Ammon's horn (tissue), 1 donor: ENCODE data around the gene ALPG.
"Not testable (repeated sequence)": the region's sequence is repeated elsewhere in the genome, so short reads cannot be mapped to it uniquely, and the experiment has no call there.

Source experiments
- DNase-seq: peaks from one replicate; pipeline ENCODE4 v3.0.0-alpha.2; 2016; ENCODE audit warnings: low spot score

The ALPG gene

DNA sequence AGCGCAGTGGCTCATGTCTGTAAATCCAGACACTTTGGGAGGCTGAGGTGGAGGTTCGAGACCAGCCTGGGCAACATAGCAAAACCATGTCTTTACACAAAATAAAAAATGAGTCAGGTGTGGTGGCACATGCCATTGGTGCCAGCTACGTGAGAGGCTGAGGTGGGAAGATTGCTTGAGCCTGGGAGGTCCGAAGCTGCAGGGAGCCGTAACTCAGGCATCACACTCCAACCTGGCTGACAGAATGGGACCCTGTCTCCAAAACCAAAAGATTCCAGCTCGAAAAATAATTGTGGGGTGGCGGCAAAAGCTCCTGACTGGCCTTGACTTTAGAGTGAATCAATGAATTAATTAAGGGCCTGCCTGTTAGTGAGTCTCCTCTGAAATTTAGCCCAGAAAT, 29.3 kb upstream of the ALPG start:
- no peak for DNase-seq

DNA sequence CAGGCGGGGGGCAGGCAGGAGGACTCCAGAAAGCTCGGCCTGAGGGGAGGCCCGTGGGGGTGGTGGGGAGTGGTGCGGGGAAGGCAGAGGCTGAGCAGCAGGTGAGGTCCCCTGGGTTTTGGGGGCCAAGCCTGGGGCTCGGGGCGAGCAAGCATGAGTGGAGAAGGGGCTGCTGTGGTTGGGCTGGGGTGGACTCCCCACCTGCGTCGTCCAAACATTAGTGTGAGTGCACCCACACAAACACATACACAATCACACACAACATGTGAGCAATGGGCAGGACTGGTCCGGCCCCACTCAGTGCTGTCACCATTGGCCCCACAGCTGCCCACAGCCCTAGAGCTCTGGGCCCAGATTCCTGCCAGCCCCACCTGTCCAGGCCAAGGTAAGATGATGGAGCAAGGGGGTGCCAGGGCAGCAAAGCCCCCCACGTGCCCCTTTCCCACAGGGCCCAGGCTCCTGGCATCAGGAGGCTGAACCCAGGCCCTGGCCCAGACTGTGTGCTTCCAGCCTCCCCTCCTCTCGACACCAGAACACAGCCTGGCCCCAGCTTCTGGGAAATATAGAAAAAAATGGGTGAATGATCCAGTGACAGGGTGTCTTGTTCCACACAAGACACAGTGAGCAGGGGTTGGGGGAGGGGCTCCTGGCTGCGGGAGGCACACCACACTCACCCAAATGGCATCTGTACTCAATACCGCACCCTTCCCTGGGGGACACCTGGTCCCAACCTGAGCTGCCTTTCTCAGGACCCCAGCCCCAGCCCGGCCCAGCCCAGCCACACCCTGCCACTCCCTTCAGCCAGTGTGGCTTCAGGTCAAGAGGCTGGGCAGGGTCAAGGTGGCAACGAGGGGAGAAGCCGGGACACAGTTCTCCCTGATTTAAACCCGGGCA, 28.6 kb upstream of the ALPG start:
- no peak for DNase-seq

DNA sequence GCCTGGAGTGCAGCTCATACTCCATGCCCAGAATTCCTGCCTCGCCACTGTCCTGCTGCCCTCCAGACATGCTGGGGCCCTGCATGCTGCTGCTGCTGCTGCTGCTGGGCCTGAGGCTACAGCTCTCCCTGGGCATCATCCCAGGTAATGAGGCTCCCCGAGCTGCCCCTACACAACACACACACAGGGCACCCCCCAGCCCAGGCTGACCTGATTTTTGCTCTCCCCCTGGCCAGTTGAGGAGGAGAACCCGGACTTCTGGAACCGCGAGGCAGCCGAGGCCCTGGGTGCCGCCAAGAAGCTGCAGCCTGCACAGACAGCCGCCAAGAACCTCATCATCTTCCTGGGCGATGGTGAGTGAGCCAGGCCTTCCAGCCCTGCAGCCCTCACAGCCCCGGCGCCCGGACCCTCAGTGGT, 27.9 kb upstream of the ALPG start, which contains the start of gene ALPP:
Gene ALPP (plus strand): TSS at position 17 of the 417 bp plus-strand sequence. CDS start 52 bp downstream, at position 69.
- not testable (repeated sequence) for DNase-seq

DNA sequence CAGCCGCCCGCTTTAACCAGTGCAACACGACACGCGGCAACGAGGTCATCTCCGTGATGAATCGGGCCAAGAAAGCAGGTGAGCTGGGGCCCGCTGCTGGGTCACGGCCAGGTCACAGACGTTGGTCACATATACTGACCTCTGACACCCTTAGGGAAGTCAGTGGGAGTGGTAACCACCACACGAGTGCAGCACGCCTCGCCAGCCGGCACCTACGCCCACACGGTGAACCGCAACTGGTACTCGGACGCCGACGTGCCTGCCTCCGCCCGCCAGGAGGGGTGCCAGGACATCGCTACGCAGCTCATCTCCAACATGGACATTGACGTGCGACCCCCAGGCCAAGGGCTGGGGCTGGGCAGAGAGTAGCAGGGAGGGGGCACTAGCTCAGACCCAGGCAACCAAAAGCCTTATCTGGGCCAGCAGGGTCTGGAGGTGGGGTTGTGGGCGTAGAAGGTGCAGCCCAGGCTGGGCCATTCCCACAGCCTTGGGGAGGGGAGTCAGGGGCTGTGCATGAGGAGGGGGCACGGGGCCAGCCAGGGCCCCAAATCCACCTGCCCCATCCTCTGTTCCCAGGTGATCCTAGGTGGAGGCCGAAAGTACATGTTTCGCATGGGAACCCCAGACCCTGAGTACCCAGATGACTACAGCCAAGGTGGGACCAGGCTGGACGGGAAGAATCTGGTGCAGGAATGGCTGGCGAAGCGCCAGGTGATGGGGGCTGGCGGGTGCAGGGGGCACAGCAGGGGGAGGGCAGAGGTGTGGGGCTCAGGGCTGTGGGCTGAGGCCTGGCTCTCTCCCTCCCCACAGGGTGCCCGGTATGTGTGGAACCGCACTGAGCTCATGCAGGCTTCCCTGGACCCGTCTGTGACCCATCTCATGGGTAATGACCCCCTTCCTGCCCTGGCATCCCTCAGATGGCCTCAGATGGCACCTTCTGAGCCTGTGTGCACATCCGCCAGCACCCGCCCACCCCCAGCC, 26.7 kb upstream of the ALPG start:
- DNase-seq: not testable (repeated sequence)

DNA sequence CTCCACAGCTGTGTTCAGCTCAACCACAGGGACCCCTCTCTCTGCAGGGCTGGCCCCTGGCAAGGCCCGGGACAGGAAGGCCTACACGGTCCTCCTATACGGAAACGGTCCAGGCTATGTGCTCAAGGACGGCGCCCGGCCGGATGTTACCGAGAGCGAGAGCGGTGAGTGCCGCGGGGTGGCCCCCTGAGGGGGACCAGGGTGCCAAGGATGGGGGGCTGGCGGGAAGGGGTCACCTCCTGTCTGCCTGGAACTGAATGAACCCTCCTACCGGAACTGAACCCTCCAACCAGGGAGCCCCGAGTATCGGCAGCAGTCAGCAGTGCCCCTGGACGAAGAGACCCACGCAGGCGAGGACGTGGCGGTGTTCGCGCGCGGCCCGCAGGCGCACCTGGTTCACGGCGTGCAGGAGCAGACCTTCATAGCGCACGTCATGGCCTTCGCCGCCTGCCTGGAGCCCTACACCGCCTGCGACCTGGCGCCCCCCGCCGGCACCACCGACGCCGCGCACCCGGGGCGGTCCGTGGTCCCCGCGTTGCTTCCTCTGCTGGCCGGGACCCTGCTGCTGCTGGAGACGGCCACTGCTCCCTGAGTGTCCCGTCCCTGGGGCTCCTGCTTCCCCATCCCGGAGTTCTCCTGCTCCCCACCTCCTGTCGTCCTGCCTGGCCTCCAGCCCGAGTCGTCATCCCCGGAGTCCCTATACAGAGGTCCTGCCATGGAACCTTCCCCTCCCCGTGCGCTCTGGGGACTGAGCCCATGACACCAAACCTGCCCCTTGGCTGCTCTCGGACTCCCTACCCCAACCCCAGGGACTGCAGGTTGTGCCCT, 25.2 kb upstream of the ALPG start:
- not testable (repeated sequence) for DNase-seq

DNA sequence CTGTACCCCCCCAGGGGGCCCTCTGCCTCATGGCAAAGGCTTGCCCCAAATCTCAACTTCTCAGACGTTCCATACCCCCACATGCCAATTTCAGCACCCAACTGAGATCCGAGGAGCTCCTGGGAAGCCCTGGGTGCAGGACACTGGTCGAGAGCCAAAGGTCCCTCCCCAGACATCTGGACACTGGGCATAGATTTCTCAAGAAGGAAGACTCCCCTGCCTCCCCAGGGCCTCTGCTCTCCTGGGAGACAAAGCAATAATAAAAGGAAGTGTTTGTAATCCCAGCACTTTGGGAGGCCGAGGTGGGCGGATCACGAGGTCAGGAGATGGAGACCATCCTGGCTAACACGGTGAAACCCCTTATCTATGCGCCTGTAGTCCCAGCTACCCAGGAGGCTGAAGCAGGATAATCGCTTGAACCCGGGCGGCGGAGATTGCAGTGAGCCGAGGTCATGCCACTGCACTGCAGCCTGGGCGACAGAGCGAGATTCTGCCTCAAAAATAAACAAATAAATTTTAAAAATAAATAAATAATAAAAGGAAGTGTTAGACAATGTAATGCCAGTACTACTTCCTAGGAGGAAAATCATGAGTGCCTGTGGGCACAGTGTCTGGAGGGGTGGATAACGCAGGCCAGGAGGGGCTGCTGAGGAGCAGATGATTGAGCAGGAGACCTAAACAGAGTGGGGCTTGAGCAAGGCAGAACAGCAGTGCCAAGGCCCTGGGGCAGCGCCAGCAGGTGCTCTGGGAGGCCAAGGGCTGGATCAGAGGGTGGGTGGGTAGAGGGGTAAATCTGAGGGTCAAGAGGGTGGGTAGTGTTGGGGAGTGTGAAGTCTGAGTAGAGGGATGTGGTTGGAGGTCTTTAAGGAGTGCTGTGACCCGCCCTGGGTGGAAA, 24.1 kb upstream of the ALPG start:
- no peak for DNase-seq

DNA sequence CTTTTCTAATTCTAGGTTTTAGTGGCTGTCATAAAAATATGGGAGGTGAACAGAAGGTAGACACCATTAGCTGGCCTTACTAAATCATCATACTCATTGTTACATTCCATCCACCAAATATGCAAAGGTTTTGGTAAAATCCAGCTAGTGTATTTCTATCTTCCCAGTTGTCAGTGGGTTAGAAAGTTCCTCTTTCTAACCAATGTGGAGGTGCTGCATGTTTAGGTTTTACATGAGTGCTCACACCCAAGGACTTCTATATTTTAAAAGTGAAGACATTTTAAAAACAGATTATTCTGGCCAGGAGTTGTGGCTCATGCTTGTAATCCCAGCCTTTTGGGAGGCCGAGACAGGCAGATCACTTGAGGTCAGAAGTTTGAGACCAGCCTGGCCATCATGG, 22.2 kb upstream of the ALPG start:
- no peak for DNase-seq

DNA sequence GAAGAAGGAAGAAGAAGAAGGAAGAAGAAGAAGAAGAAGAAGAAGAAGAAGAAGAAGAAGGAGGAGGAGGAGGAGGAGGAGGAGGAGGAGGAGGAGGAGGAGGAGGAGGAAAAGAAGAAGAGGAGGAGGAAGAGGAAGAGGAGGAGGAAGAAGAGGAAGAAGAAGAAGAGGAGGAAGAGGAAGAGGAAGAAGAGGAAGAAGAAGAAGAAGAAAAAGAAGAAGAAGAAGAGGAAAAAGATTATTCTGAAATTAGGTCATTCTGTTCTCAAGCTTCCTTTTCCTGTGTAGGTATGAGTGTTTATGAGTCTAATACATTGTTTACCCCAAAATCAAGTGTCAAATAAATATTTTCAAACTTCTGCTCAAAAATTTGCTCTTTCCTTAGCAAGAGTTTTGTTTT, 21.6 kb upstream of the ALPG start:
- DNase-seq: not testable (repeated sequence)

DNA sequence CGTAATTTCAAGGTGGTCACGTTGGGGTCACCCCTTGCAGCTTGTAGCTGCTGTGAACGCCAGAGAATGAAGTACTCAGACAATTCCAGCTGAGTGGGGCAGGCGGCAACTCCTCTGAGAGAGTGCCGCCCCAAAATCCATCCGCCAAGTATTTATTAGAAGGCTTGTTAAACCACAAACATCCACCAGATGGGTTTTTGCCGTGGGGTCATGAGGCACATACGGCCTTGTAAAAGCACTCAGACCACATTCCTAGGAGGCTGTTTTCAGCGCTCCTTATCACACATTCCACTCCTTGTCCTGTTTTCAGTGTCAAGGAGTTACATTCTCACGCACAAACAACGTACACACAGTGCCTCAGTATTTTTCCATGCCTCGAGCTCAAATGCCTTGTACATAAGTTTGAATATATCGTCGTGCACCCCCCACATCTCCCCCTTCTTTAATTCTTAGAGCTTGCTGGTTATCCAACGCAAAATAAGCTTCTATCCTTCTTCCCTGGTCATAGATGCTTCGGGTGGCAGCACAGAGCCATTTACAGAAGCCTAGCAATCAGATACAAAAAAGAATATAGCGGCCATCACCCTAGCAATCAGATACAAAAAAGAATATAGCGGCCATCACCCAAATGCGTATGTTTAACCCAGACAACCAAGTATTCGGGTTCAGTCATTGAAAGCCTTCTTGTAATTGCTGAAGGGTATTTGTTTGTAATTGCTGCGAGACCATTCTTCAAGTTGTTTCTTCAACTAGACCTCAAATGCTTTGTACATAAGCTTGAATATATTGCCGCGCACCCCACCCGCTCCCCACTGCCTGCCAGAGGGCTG, 20.8 kb upstream of the ALPG start:
- DNase-seq: no peak

DNA sequence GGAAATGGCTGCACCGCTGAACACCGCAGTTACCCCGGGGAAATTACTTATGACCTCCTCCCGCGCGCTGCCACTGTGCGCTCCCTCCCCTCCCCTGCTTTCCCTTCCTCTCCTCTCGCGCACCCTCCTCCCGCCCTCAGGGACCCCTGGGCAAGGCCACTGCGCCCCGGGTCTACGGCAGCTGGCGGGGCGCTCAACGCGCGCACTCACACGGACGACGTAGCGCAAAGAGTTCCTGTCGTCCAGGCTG, 20.2 kb upstream of the ALPG start:
- no peak for DNase-seq

DNA sequence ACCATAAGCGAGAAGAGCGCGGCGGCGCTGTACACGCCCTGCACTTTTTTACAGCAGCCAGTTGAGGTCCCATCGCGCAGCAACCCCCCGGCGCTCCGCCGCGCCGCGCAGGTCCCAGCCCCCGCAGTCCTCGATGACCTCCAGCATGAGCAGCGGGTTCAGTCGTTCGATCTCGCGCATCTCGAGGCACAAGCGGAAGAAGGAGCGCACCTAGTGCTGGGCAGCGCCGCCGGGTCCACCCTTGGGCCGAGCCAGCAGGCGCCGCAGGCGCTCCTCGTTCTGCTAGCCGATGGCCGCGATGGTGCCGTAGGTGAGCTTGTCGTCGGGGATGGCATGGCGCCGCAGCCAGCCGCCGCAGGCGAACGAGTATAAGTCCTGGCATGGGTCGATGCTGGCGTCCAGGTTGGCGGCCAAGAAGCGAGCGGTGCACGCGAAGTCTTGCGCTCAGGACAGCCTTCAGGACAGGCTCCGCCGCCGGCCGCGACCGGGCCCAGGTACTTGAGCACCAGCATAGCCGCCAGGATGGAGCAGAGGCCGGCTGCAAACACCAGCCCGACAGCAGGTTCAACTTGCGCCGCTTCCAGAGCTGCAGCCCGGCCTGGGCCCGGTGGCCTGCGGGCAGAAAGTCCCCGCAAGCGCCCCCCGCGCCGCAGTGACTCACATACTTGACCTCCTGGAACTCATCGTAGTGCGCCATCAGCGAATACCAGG, 19.7 kb upstream of the ALPG start:
- no peak for DNase-seq

DNA sequence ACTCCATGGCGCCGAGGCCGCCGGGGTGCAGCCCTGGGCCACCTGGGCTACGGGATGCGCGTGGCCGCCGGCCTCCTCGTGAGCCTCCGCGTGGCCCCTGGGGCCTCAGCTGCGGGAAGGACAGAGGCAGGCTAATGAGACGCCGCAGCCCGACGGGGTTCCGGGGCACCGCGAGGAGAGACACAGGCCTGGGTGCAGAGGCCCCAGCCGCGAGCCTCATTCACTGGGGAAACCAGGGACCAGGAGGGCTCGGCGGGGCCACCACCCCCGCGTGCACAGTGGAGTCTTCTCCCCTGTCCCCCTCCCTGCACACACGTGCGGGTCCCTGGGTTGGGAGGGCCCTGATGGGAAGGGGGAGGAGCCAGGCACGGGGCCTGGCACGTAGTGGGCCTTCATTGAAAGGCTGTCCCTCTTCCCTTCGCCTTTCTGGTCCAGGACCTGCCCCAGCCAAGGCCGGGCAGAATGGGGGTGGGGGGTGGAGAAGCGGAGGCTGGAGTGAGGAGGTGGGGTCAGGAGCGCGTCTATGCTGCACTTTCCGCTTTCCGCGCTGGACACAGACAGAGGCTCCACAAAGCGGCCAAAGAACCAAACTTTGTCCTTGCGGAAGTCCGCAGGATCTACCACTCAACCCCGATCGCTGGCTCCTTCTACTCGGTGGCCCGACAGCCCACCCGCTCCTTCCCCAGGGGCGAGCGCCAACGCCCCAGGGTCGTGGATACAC, 19.0 kb upstream of the ALPG start:
- DNase-seq: no peak

DNA sequence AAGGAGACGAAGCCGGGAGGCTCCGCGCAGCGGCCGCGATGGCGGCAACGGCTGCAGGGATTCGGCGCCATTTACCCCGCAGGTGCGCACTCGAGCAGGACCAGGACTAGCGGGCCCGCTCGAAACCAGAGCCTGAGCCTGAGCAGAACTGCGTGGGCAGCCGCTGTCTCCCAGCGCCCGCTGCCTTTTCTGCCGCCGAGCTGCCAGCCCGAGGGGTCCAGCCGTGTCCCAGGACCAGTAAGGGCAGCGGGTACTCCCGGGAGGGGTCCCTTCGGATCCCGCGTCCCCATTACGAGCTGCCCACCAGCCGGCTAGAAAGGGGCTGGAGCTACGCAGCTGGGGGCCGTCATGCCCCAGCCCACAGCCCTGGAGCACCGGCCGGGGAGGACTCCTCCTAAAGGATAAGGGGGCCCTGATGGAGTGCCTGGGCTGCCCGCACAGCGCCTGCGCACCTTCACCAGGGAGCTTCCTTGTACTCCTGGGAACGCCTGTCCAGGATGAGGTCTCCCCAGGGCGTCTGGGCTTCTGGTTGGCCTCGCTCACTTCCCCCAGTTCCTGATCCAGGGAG, 18.2 kb upstream of the ALPG start:
- DNase-seq: no peak

DNA sequence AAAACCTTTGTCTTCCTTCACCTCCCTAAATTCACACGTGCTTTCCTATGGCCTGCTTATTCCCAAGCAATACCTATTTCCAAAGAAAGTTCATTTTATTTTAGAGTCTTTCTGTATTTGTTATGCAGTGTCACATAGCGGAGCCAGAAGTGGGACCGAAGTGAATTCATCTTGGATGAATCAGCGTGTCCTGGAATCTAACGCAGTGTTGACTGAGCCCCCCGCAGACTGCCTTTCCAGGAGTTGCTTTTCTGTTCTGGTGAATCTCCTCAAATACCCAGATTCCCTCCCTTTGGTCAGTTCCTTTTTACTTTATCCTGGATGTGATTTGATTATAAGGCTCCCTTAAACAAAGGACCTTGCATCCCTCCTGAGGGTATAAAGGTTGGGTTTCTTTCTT, 17.3 kb upstream of the ALPG start:
- no peak for DNase-seq

DNA sequence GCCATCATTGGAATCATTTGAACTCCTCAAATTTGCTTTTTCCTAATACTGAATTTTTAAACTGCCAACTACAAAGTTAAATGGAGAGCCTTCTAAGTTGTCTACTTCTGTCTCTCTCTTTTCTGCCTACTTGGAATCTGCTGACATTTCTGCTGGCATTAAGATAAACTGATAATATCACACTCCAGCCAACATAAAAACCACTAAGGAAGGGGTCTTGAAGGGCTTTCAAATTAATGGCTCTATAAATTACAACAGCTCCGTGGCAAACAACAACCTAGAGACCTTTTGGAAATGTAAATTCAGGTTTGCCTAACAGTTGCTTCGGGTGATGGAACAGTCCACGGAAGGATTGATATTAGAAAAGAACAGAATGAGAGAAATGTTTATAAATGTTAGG, 16.0 kb upstream of the ALPG start:
- DNase-seq: no peak

DNA sequence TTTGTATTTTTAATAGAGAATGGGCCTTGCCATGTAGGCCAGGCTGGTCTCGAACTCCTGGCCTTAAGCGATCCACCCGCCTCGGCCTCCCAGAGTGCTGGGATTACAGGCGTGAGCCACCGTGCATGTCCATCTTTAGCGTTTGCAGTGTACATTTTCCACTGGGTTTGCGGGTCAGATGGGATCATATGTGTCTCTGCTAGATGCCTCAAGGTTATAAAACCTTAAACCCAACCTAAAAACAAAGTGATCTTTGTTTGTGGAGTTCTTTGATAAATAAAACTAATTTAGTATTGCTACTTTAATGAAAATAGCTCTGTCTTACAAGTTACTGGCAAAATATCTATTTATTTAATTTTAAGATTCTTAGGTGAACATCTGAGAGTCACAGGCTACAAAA, 13.1 kb upstream of the ALPG start:
- DNase-seq: no peak

DNA sequence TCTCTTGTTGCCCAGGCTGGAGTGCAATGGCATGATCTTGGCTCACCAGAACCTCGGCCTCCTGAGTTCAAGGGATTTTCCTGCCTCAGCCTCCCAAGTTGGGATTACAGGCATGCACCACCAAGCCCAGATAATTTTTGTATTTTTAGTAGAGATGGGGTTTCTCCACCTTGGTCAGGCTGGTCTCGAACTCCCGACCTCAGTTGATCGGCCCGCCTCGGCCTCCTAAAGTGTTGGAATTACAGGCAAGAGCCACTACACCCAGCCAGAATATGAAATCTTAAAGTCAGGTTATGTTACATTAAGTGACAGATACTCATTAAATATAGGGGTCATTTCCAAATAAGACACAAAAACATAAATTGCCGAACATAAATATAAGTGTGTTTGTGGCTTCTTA, 12.2 kb upstream of the ALPG start:
- DNase-seq: not testable (repeated sequence)

DNA sequence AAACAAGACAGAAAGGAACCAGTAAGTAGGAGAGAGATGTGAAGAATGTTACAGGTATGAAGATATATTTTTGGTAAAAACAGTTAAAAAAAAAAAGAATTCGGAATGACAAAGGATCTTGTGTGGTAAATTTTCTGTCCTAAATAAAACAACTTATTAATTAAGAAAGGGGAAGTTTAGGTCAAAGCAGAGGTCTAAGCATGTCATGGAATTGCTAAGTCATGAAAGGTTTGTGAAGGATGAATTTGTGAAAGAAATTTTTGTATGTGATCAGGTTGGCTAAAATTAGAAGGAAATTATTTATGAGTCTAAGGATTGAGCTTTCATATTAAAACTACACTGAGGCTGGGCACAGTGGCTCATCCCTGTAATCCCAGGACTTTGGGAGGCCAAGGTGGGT, 11.1 kb upstream of the ALPG start:
- no peak for DNase-seq

DNA sequence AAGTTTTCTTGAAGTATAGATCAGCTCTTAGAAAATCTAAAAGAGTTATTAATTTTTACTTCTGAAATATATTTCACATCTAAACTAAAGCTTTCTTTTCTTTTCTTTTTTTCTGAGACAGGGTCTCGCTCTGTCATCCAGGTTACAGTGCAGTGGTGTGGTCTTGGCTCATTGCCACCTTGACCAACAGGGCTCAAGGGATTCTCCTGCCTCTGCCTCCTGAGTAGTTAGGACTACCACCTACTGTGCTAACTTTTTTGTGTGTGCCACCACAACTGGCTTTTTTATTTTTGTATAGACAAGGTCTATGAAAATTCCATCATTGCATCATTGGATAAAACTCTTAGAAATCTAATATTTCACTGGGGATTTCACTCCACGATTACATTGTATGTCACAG, 10.0 kb upstream of the ALPG start:
- no peak for DNase-seq
